HL-60 (cell line): Measurements from ENCODE around the gene MFAP5.
A peak's percentile ranks its signal among the peaks of the same experiment; 100 is the strongest.

Source experiments
- DNase-seq, 2 experiments: peaks; one replicate each; pipeline ENCODE4 v3.0.0-alpha.2; 2010 to 2020; ENCODE audit warnings: low read depth in 1 of 2, low spot score in 1 of 2
- H3K27ac ChIP-seq: fragments of 250-450 bp; sonication (Bioruptor Pico); replicated peaks from 2 replicates; pipeline ENCODE4 v1.5.1; 2020; ENCODE audit warnings: mild to moderate bottlenecking, moderate library complexity
- H3K27me3 ChIP-seq: fragments of 250-450 bp; sonication (Bioruptor Pico); 2 replicates; pipeline ENCODE4 v1.5.1; 2021; ENCODE audit warnings: mild to moderate bottlenecking, moderate library complexity; ENCODE audit not compliant: insufficient read depth, poor library complexity, severe bottlenecking
- H3K4me3 ChIP-seq: replicated peaks from 2 replicates; pipeline ENCODE4 v1.5.1; 2011; ENCODE audit warnings: mild to moderate bottlenecking, control low read depth, low read length; ENCODE audit not compliant: insufficient read depth
- CTCF ChIP-seq: IDR thresholded peaks from one replicate; pipeline ENCODE4 v1.5.1; 2011; ENCODE audit warnings: low read length, control low read depth, inconsistent platforms; ENCODE audit not compliant: insufficient read depth
- GABPA ChIP-seq: IDR thresholded peaks from 2 replicates; pipeline ENCODE4 v1.6.1; 2012; ENCODE audit warnings: low read depth
- POLR2AphosphoS5 ChIP-seq: IDR thresholded peaks from 2 replicates; pipeline ENCODE4 v1.6.1; 2012; ENCODE audit warnings: low read depth
- REST ChIP-seq: IDR thresholded peaks from 2 replicates; pipeline ENCODE4 v1.6.1; 2012; ENCODE audit warnings: low read depth; ENCODE audit not compliant: insufficient replicate concordance
- SPI1 ChIP-seq: IDR thresholded peaks from 2 replicates; pipeline ENCODE4 v1.6.1; 2012; ENCODE audit warnings: low read depth, mild to moderate bottlenecking, borderline replicate concordance

Gene MFAP5

DNA sequence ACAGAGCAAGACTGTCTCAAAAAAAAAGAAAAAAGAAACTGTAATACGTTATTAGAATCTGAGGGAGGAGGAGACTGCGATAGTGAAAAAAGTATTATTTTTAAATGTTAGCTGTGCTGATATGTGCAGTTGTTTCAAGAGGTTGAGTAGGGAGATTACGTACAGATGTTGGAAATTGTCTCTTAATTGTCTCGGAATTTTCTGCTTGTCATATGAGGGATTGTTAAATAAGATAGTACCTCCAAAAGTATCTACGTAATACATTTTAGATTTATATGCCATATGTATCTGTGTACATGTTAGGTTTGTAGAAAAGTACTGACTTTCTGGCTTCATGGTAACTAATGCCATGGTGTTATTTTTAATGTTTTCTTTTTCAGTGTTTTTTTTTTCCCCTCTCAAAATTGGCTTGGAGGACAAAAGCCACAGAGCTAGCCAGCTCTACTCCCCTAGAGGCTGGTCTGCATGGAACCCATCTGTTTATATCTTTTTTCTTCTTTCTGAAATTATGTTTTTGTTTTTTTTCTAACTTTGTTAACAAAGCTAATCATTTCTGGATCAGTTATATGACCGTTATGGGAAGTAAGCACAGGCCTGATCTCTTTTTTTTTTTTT is 38.5 kb upstream of the MFAP5 start:
- Histone ChIP-seq H3K4me3 (no peak overlapping the region), H3K27ac (no peak overlapping the region), H3K27me3 (peaks cover 45% of the 10 kb centered on the region)
- DNase-seq, result no peak
- TF ChIP-seq SPI1, result no peak
- no peak for TF ChIP-seq CTCF
- no peak for TF ChIP-seq GABPA
- no peak for TF ChIP-seq REST
- TF ChIP-seq POLR2AphosphoS5, result no peak

GRCh38 chr12:8699714-8700113 is 37.1 kb upstream of the MFAP5 start:
- no peak overlapping the region for H3K27ac ChIP-seq
- DNase-seq, result no peak
- no peak for TF ChIP-seq SPI1
- H3K4me3 ChIP-seq, result no peak overlapping the region
- H3K27me3 ChIP-seq, result peaks cover 47% of the 10 kb centered on the region

- no peak for TF ChIP-seq GABPA
- TF ChIP-seq POLR2AphosphoS5, result no peak
- Histone ChIP-seq H3K27me3 (peaks cover 47% of the 10 kb centered on the region), H3K4me3 (peak overlapping the region; percentile 64; the same call in 1 of the 2 replicates), H3K27ac (no peak overlapping the region)
- no peak for DNase-seq
These were observed 36.3 kb upstream of the MFAP5 start for GRCh38 chr12:8698879-8699278.

DNA sequence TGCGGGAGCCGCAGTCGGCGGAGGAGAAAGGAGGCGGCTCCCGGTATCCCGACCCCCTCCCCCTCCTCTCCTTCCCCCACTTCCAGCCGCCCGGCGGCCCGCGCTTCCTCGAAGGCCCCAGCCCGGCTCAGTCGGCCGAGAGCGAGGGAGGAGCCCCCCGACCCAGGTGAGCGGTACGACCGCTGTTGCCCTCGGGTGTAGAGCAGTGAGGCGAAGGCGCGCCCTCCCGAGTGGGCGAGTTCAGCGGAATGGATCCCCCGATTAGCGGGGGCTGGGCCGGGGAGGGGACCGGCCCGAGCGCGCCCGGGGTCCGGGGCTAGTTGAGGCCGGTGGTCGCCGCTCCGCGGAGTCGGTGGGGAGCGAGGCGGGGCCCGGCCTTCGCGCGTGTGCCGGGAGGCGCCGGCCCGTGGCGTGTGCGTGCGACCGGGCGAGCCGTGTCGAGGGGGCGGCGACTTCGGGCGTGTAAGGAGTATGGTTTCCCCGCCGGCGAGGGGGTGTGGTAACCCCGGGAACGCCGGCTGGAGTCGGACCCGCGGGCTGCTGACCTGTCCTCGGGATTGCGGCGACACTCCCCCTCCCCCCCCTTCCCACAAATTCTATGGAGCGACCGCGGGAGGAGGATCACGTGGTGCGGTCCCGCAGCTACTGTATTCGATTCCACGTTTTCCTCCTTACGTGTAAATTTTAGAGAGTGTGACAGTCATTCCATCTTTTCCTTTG is 35.7 kb upstream of the MFAP5 start:
- DNase-seq, result no peak
- TF ChIP-seq CTCF (no peak), POLR2AphosphoS5 (no peak), REST (no peak), SPI1 (no peak), GABPA (no peak)
- peaks cover 47% of the 10 kb centered on the region for H3K27me3 ChIP-seq
- no peak overlapping the region for H3K27ac ChIP-seq
- peak overlapping the region; percentile 64 for H3K4me3 ChIP-seq

DNA sequence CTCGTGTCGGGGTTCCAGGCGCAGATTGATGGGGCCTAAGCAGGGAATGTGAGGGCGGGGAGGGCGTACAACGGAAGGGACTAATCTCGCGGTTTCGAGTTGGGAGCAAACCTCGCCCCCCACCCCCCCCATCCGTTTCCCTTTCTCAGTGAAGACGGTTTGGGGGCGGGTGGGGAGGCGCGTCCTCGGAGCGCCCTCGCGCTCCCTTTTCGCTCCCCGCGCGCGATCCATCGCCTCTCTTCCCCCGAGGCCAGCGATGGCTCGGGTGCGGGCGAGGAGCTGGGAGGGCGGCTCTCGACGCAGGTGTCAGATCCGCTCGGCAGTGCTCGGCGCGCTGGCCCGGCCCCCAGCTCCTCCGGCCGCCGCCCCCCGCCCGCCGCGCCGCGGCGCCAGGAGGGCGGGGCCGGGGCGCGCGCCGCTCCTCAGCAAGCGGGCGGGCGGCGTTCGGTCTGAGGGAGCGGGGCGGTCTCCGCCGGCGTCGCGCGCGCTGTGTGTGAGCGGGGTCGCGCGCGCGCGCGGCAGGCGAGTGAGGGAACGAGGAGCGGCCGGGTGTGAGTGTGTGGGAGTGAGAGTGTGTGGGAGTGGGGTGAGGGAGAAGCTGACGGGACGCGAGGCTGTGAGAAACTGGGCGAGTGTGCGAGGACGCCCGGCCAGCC is 35.0 kb upstream of the MFAP5 start, which contains the start of gene RIMKLB:
Gene RIMKLB, plus strand, starts transcription at position 516 of the 656 bp plus-strand sequence. CDS start 15,876 bp downstream, outside the sequence.
- DNase-seq, result peak; percentile 21 to 48
- Histone ChIP-seq H3K27ac (no peak within 1 kb of the TSS), H3K4me3 (peak within 1 kb of the TSS; percentile 64), H3K27me3 (peaks cover 47% of the 10 kb centered on the region)
- no peak for TF ChIP-seq SPI1
- TF ChIP-seq CTCF, result no peak
